ENCODE measurements around the gene ADGRL3.

ADGRL3 gene

DNA sequence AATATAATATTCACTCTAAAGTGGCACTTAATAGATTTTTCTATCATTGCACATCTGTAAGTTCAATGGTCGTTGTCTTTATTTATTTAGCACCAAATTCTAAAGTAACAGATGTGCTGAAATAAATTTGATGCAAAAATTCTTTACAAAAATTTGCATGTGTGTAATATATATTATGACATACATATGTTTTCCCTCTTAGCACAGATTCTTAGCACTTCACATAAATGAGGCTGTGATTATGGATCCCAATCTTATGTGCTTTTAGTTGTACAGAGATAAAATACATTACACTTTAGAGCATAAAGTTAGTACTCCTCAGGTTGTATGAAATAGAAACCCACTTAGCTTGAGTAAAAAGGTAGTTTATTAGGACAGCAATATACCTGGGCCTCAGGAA lies 915.1 kb downstream of the ADGRL3 start:
- no peak for DNase-seq (ENCODE audit: low read depth in 2 of 2)

DNA sequence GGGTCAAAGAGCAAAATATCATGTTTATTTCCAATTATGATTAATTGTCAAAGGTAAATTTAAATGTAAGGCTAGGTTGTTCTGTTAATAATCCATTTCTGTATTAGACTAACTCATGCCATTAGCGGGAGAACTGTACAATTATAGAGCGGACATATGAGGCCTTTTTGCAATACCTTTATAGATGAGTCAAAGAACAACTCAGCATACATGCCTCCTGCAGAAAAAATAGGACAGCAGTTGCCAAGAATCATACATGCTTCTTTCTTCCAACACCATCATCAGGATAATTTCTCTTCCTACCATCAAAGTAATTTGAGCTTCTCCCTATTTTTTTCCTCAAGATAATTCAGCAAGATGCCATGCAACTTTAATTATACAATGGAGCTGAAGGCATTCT lies 917.8 kb downstream of the ADGRL3 start:
- no peak for DNase-seq (ENCODE audit: low read depth in 2 of 2)

DNA sequence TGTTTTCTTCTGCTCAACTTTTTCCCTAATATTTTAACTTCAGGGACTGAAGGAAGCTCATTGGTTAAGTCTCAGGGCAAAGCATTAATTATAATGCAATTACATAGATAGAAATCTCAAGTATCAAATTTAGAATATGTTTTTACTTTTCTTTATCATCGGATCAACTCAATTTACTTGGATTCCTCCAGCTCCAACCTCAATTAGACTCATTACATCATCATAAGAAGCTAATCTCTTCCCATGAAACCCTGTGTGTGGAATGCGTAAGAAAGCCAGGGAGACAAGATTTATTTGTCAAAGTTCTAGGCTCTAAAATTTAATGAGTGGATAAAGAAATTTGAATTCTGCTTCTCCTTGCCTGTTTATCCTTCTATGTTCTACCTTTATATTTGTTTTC lies 918.4 kb downstream of the ADGRL3 start:
- DNase-seq (ENCODE audit: low read depth in 2 of 2) = no peak

DNA sequence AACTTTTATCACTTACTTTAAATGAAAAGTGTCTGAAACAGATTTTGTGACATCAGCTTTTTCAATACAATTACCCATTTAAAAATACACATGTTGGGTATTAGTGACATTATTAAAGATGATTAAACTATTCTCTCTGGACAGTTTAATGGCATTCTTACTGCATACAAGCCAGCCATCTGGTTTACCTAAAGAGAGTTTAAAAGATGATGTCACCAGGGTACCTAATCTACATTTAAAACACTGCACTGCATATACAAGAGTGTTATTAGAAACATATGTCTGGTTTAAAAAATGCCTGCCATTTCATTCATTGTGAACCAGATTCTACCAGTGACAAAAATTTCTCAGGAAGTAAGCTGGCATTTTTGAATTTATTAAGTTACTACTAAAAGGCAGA lies 919.1 kb downstream of the ADGRL3 start:
- DNase-seq (ENCODE audit: low read depth in 2 of 2) = no peak

DNA sequence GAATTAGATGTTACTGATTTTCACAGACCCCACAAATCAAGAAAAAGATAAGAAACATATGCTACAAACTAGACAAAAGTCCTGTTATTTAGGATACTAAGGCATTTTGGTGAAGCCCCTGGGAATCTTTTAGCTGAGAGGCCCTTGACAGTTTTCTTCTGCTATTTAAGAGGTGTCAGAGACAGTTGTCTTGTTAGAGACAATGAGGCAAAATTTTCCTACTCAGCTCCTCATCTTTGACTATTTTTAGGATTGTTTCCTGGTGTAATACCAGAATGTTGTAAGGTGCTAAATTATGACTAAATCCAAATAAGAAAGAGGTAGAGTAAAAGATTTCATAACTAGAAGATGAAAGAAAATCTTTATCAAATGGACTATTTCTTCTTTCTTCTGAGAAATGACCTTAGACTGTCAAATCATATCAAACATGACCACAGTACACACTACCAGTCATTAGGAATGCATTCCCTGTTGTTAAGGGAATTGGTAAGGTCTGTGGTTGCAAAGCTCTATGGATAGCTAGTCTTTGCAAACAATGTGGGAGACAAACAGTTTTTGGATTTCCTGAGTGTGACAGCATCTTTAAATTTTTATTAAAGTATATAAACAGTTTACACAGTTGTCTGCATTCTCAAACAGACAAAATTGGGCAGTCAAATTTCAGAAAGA lies 926.1 kb downstream of the ADGRL3 start:
- no peak for DNase-seq (ENCODE audit: low read depth in 2 of 2)

Measured in stimulated activated CD4-positive, alpha-beta T cell treated with anti-CD3 and anti-CD28 coated beads, Interleukin-15, amount 100 ng/mL, for 48 hours (primary cell).